Right lobe of liver (tissue), 6 donors: ENCODE measurements around the gene TRA2A. TPM values are rescaled to one million over a fixed set of nuclear protein-coding genes. Genes with fewer than 3 reads are reported as not detected.
A peak's percentile ranks its signal among the peaks of the same experiment; 100 is the strongest.

Experiments used
- ATAC-seq, 4 donors: fragments of 200-7000 bp; cut with Tn5 transposase; one replicate each; pipeline ENCODE4 v1.9.1; 2020; ENCODE audit warnings: mild to moderate bottlenecking in 4 of 4, moderate library complexity in 4 of 4
- DNase-seq, 3 donors: peaks; one replicate each; pipeline ENCODE4 v3.0.0-alpha.2; 2020
- H3K27ac ChIP-seq, 3 donors: fragments of 200-600 bp; one replicate each; pipeline ENCODE4 v1.8.0; 2022
- H3K27me3 ChIP-seq, 2 donors: fragments of 200-600 bp; one replicate each; pipeline ENCODE4 v1.8.0; 2022
- H3K36me3 ChIP-seq, 4 donors: fragments of 200-600 bp; sonication (generic) in 1 of 4; one replicate each; pipeline versions ENCODE4 v1.5.1 to v1.8.0; 2017 to 2022; ENCODE audit warnings: control low read depth in 1 of 4
- H3K4me1 ChIP-seq, 4 donors: fragments of 200-600 bp; sonication (generic) in 1 of 4; one replicate each; pipeline versions ENCODE4 v1.5.1 to v1.8.0; 2017 to 2022; ENCODE audit warnings: control low read depth in 1 of 4
- H3K4me3 ChIP-seq, 3 donors: fragments of 200-600 bp; one replicate each; pipeline ENCODE4 v1.8.0; 2022
- H3K9me3 ChIP-seq, 4 donors: fragments of 200-600 bp; sonication (generic) in 1 of 4; one replicate each; pipeline versions ENCODE4 v1.5.1 to v1.8.0; 2017 to 2022; ENCODE audit warnings: control low read depth in 1 of 4
- CTCF ChIP-seq, 4 donors: fragments of 200-600 bp in 3 of 4; fragments of 450-650 bp in 1 of 4; IDR thresholded peaks; one replicate each; pipeline versions ENCODE4 v1.5.1 to v1.8.0; 2016 to 2022; ENCODE audit warnings: antibody characterized with exemption in 4 of 4, mild to moderate bottlenecking in 2 of 4
- POLR2A ChIP-seq: fragments of 450-650 bp; IDR thresholded peaks from one replicate; pipeline ENCODE4 v1.6.1; 2017; ENCODE audit warnings: antibody characterized with exemption, mild to moderate bottlenecking
- WGBS: methylation state at CpG from one replicate; pipeline ENCODE4 v1.1.6; 2018; ENCODE audit warnings: low coverage, low lambda C conversion rate; ENCODE audit not compliant: insufficient coverage; ENCODE audit errors: missing lambda C conversion rate; 5-methylcytosine and 5-hydroxymethylcytosine counted together
- intact Hi-C, 2 donors: fragments of 100-400 bp; cut with DNase I; formaldehyde crosslinking; loops; one replicate each; pipeline versions ENCODE4 v1.11.2 to v1.14.1; 2022
- long read RNA-seq: library from polyadenylated mRNA; unstranded; transcript quantifications from one replicate; pipeline ENCODE4 v2.0.0, GENCODE V29; 2019
- total RNA-seq, 6 experiments: library from RNA; depleted of rRNA in 2 of 6; stranded (reverse); fragments of >200 nt in 2 of 6; fragmentation: NEBNext Ultra II Directional in 3 of 6; extraction: Animal tissue kit (Norgen Biotek cat#: 25700) in 3 of 6; gene quantifications; one replicate each; pipeline versions ENCODE4 v1.1.0 to v1.2.4, GENCODE V29; 2016 to 2023
- donor health status: DM: no; HTN: yes; CAD: no.
- donor health status: DM: no; HTN: no; CAD: no.
- donor health status: DM: no; HTN: no; CAD: no.
- donor health status: DM: no; HTN: yes; CAD: no.
- donor health status: DM: no; HTN: yes; CAD: no.

TRA2A gene
- total RNA-seq: 10 to 100 TPM; 11.1 to 34.9 (median 24.7) TPM
- long read RNA-seq, partial matches to known transcripts: 3 of 11 reads
- long read RNA-seq, other reads (novel, unspliced or antisense): 4 of 11 reads

- Histone ChIP-seq H3K4me1 (peaks cover 0 to 23% (median 9%) of the 10 kb centered on the region in 4 donors), H3K27me3 (no peaks in the 10 kb centered on the region), H3K9me3 (no peaks in the 10 kb centered on the region), H3K27ac (peak within 1 kb of the TSS; percentile 99 to 100 (median 100)), H3K4me3 (peak within 1 kb of the TSS; percentile 86 to 93 (median 86)), H3K36me3 (no peaks in the 10 kb centered on the region)
- ATAC-seq (peak; percentile 96 to 98 (median 97)), DNase-seq (peak; percentile 98)
- WGBS: 13% methylated on average over 38 of the region's 50 CpGs
- no peak for TF ChIP-seq CTCF (IDR thresholded peaks at IDR 0.05)
- TF ChIP-seq POLR2A: peak; percentile 93
- intact Hi-C loops: no loop called here
Measured at GRCh38 chr7:23531794-23532489, at the start of gene TRA2A. Gene TRA2A, minus strand, starts transcription at chr7:23531981. Its CDS starts 157 bp downstream, at chr7:23531824.

- intact Hi-C loops: loop anchor here (10.0 kb wide), 1 partner anchor 134 kb away; no protein-coding TSS in a partner anchor
- peak; percentile 99 to 100 (median 100) for ATAC-seq
- Histone ChIP-seq H3K9me3 (no peaks in the 10 kb centered on the region), H3K27me3 (no peaks in the 10 kb centered on the region), H3K4me1 (no peaks in the 10 kb centered on the region), H3K36me3 (no peaks in the 10 kb centered on the region), H3K4me3 (no peak overlapping the region), H3K27ac (no peak overlapping the region)
- TF ChIP-seq POLR2A: no peak
- peak; percentile 85 to 97 (median 90) for TF ChIP-seq CTCF (IDR thresholded peaks at IDR 0.05)
- peak; percentile 70 to 74 (median 71) for DNase-seq
- WGBS: 12% methylated on average over 4 of the region's 5 CpGs
Measured at GRCh38 chr7:23570592-23571200, 38.9 kb upstream of the TRA2A start.

GRCh38 chr7:23558303-23558702 is 26.5 kb upstream of the TRA2A start:
- intact Hi-C loops: no loop called here
- Histone ChIP-seq H3K4me3 (no peak overlapping the region), H3K4me1 (no peaks in the 10 kb centered on the region), H3K27me3 (no peaks in the 10 kb centered on the region), H3K36me3 (no peaks in the 10 kb centered on the region), H3K9me3 (no peaks in the 10 kb centered on the region), H3K27ac (no peak overlapping the region)
- TF ChIP-seq CTCF (IDR thresholded peaks at IDR 0.05) (no peak), POLR2A (no peak)
- ATAC-seq (no peak), DNase-seq (no peak)

- intact Hi-C loops: no loop called here
- Histone ChIP-seq H3K4me1 (no peaks in the 10 kb centered on the region), H3K9me3 (no peaks in the 10 kb centered on the region), H3K27ac (no peak overlapping the region), H3K36me3 (no peaks in the 10 kb centered on the region), H3K27me3 (no peaks in the 10 kb centered on the region), H3K4me3 (no peak overlapping the region)
- TF ChIP-seq POLR2A (no peak), CTCF (IDR thresholded peaks at IDR 0.05) (no peak)
- DNase-seq (no peak), ATAC-seq (no peak)
- 86% methylated on average over 4 of the region's 4 CpGs for WGBS
Measured at GRCh38 chr7:23547662-23548061, 15.9 kb upstream of the TRA2A start.
